GM23338 (cell line): ENCODE data around the gene CRYBG3. TPM values are rescaled to one million over a fixed set of nuclear protein-coding genes. Genes with fewer than 3 reads are reported as not detected.

ENCODE experiments used
- ATAC-seq: fragments of 200-7000 bp; cut with Tn5 transposase; 3 replicates; pipeline ENCODE4 v1.9.1; 2020
- DNase-seq: peaks from one replicate; pipeline ENCODE4 v3.0.0-alpha.2; 2015; ENCODE audit warnings: low spot score
- H2AFZ ChIP-seq: fragments of 200-600 bp; sonication (generic); 2 replicates; pipeline ENCODE4 v1.8.0; 2016; ENCODE audit warnings: antibody characterized with exemption, mild to moderate bottlenecking, moderate library complexity
- H3F3A ChIP-seq: fragments of 200-600 bp; sonication (generic); replicated peaks from 2 replicates; pipeline ENCODE4 v1.8.0; 2017; ENCODE audit warnings: antibody characterized with exemption, mixed run types, low read depth
- H3K27ac ChIP-seq: fragments of 200-600 bp; sonication (generic); 2 replicates; pipeline ENCODE4 v1.6.1; 2016; ENCODE audit warnings: low read depth
- H3K27me3 ChIP-seq: fragments of 200-600 bp; sonication (generic); 2 replicates; pipeline ENCODE4 v1.8.0; 2016; ENCODE audit warnings: mild to moderate bottlenecking, mixed run types, moderate library complexity; ENCODE audit not compliant: insufficient read depth
- H3K36me3 ChIP-seq: fragments of 200-600 bp; sonication (generic); 2 replicates; pipeline ENCODE4 v1.8.0; 2016; ENCODE audit warnings: mild to moderate bottlenecking; ENCODE audit not compliant: insufficient read depth
- H3K4me1 ChIP-seq: fragments of 200-600 bp; sonication (generic); 2 replicates; pipeline ENCODE4 v1.8.0; 2016; ENCODE audit warnings: mild to moderate bottlenecking, moderate library complexity; ENCODE audit not compliant: insufficient read depth
- H3K4me2 ChIP-seq: fragments of 200-600 bp; sonication (generic); 2 replicates; pipeline ENCODE4 v1.7.1; 2017; ENCODE audit warnings: mixed run types
- H3K4me3 ChIP-seq: fragments of 200-600 bp; sonication (generic); 2 replicates; pipeline ENCODE4 v1.6.1; 2016; ENCODE audit warnings: mixed run types
- H3K79me2 ChIP-seq: fragments of 200-600 bp; sonication (generic); replicated peaks from 2 replicates; pipeline ENCODE4 v1.8.0; 2017; ENCODE audit warnings: mild to moderate bottlenecking; ENCODE audit not compliant: insufficient read depth
- H3K9me2 ChIP-seq: fragments of 200-600 bp; sonication (generic); 2 replicates; pipeline ENCODE4 v1.8.0; 2017; ENCODE audit not compliant: insufficient read depth
- H4K20me1 ChIP-seq: fragments of 200-600 bp; sonication (generic); replicated peaks from 2 replicates; pipeline ENCODE4 v1.8.0; 2017; ENCODE audit warnings: mild to moderate bottlenecking; ENCODE audit not compliant: insufficient read depth
- H3K27ac Mint-ChIP-seq: 2 replicates; pipeline ENCODE4 v1.8.0; 2020; ENCODE audit warnings: inconsistent platforms, mild to moderate bottlenecking, moderate library complexity, mixed read lengths
- H3K27me3 Mint-ChIP-seq: 3 replicates; pipeline ENCODE4 v1.8.0; 2022; ENCODE audit warnings: low read depth, mild to moderate bottlenecking, moderate library complexity, mixed read lengths, inconsistent platforms; ENCODE audit not compliant: insufficient read depth, poor library complexity
- H3K36me3 Mint-ChIP-seq: 3 replicates; pipeline ENCODE4 v1.8.0; 2021; ENCODE audit warnings: low read depth, mild to moderate bottlenecking, inconsistent platforms, moderate library complexity, mixed read lengths
- H3K4me1 Mint-ChIP-seq: 3 replicates; pipeline ENCODE4 v1.8.0; 2020; ENCODE audit warnings: mild to moderate bottlenecking, inconsistent platforms, mixed read lengths
- H3K4me3 Mint-ChIP-seq: 3 replicates; pipeline ENCODE4 v1.8.0; 2021; ENCODE audit warnings: moderate library complexity, mild to moderate bottlenecking, inconsistent platforms, mixed read lengths
- H3K9me3 Mint-ChIP-seq: 3 replicates; pipeline ENCODE4 v1.8.0; 2020; ENCODE audit warnings: moderate library complexity, mild to moderate bottlenecking, inconsistent platforms, mixed read lengths
- CREB1 ChIP-seq: fragments of 250-450 bp; sonication (Bioruptor Pico); IDR thresholded peaks from 2 replicates; pipeline ENCODE4 v1.5.0; 2020; ENCODE audit warnings: low read depth, mild to moderate bottlenecking, moderate library complexity
- CTCF ChIP-seq, 2 experiments: fragments of 200-600 bp in 1 of 2; sonication (generic) in 1 of 2; conservative IDR thresholded peaks; 2 replicates each; pipeline versions ENCODE4 v1.5.1 to v1.6.1; 2016 to 2017; ENCODE audit warnings: antibody characterized with exemption in 2 of 2, low read depth in 2 of 2, mild to moderate bottlenecking in 2 of 2, moderate library complexity in 1 of 2
- EZH2 ChIP-seq: fragments of 200-600 bp; sonication (generic); IDR thresholded peaks from one replicate; pipeline ENCODE4 v1.8.0; 2017; ENCODE audit warnings: antibody characterized with exemption, mild to moderate bottlenecking, low read depth; ENCODE audit not compliant: unreplicated experiment
- EZH2phosphoT487 ChIP-seq: fragments of 200-600 bp; sonication (generic); IDR thresholded peaks from one replicate; pipeline ENCODE4 v1.8.1; 2018; ENCODE audit warnings: antibody characterized with exemption; ENCODE audit not compliant: unreplicated experiment
- JUNB ChIP-seq: IDR thresholded peaks from one replicate; pipeline ENCODE4 v1.6.1; 2016; ENCODE audit warnings: antibody characterized with exemption; ENCODE audit not compliant: unreplicated experiment
- NANOG ChIP-seq: IDR thresholded peaks from 2 replicates; pipeline ENCODE4 v1.6.1; 2016; ENCODE audit warnings: antibody characterized with exemption, borderline replicate concordance
- POLR2AphosphoS5 ChIP-seq: IDR thresholded peaks from 2 replicates; pipeline ENCODE4 v1.6.1; 2016; ENCODE audit warnings: antibody characterized with exemption, low read depth
- STAT1 ChIP-seq: IDR thresholded peaks from one replicate; pipeline ENCODE4 v1.6.1; 2016; ENCODE audit warnings: antibody characterized with exemption; ENCODE audit not compliant: unreplicated experiment
- ZNF114 ChIP-seq: fragments of 250-450 bp; sonication (Bioruptor Pico); IDR thresholded peaks from 2 replicates; pipeline ENCODE4 v1.5.0; 2020; ENCODE audit warnings: mild to moderate bottlenecking, moderate library complexity
- ZNF331 ChIP-seq: fragments of 250-450 bp; sonication (Bioruptor Pico); IDR thresholded peaks from 2 replicates; pipeline ENCODE4 v1.5.0; 2020; ENCODE audit warnings: low read depth, mild to moderate bottlenecking, moderate library complexity
- ZNF462 ChIP-seq: fragments of 250-450 bp; sonication (Bioruptor Pico); IDR thresholded peaks from 2 replicates; pipeline ENCODE4 v1.5.0; 2020; ENCODE audit warnings: mild to moderate bottlenecking, moderate library complexity
- polyA plus RNA-seq: library from polyadenylated mRNA; unstranded; fragments of >200 nt; fragmentation: Nextera tagmentation; extraction: Ambion mirVana; gene quantifications from 2 replicates; pipeline ENCODE4 v1.2.1, GENCODE V29; 2016
- total RNA-seq: library from RNA; depleted of rRNA; stranded (reverse); fragments of >200 nt; shearing (Covaris generic); gene quantifications from 2 replicates; pipeline ENCODE4 v1.2.3, GENCODE V29; 2014
- TF ChIP-seq, protein P1 (sequence below): IDR thresholded peaks from one replicate; pipeline ENCODE4 v1.6.1; 2018; ENCODE audit warnings: antibody characterized with exemption; ENCODE audit not compliant: unreplicated experiment
- TF ChIP-seq, protein P2 (sequence below): IDR thresholded peaks from 2 replicates; pipeline ENCODE4 v1.6.1; 2016; ENCODE audit warnings: antibody characterized with exemption

CRYBG3 gene
- total and polyA plus RNA-seq, 2 experiments from 2014 or later: 2.3 to 8.9 TPM

DNA sequence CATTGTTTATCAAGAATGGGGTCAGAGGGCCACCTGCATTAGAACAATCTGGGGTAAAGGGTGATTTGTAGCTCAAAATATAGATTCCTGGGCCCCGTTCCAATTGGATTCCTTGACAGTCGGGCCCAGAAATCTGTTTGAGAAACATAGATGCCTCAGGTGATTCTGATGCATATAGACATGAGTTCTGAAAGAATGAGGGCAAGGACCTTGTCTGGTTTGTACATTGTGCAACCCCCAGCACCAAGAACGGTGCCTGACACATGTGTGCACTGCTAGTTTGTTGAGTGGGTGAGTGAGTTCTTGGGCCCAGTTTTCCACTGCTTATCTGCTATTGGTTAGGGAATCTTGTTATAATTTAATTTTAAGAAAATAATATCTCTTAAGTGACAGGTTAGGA, 16.6 kb downstream of the CRYBG3 start:
- no peaks in the 10 kb centered on the region for H3K79me2 ChIP-seq
- Mint-ChIP-seq H3K4me3 (no peak overlapping the region), H3K27ac (no peak overlapping the region), H3K27me3 (peaks cover 2% of the 10 kb centered on the region), H3K36me3 (no peaks in the 10 kb centered on the region), H3K4me1 (peaks cover 3% of the 10 kb centered on the region; the same call in 2 of the 3 replicates), H3K9me3 (no peaks in the 10 kb centered on the region; the same call in 2 of the 3 replicates)
- H3K36me3 ChIP-seq: no peaks in the 10 kb centered on the region
- no peak overlapping the region for H3K4me2 ChIP-seq
- no peaks in the 10 kb centered on the region for H3K4me1 ChIP-seq
- ATAC-seq: no peak
- no peaks in the 10 kb centered on the region for H3K27me3 ChIP-seq
- TF ChIP-seq JUNB (no peak), ZNF114 (no peak), CTCF (conservative IDR thresholded peaks at IDR 0.05; ENCODE audit: low read depth in 2 of 2) (no peak), EZH2 (no peak), EZH2phosphoT487 (no peak), NANOG (no peak), ZNF331 (no peak), STAT1 (no peak), ZNF462 (CRISPR knock-in tag) (no peak), POLR2AphosphoS5 (no peak), CREB1 (CRISPR knock-in tag) (no peak)
- TF ChIP-seq, protein P1, sequence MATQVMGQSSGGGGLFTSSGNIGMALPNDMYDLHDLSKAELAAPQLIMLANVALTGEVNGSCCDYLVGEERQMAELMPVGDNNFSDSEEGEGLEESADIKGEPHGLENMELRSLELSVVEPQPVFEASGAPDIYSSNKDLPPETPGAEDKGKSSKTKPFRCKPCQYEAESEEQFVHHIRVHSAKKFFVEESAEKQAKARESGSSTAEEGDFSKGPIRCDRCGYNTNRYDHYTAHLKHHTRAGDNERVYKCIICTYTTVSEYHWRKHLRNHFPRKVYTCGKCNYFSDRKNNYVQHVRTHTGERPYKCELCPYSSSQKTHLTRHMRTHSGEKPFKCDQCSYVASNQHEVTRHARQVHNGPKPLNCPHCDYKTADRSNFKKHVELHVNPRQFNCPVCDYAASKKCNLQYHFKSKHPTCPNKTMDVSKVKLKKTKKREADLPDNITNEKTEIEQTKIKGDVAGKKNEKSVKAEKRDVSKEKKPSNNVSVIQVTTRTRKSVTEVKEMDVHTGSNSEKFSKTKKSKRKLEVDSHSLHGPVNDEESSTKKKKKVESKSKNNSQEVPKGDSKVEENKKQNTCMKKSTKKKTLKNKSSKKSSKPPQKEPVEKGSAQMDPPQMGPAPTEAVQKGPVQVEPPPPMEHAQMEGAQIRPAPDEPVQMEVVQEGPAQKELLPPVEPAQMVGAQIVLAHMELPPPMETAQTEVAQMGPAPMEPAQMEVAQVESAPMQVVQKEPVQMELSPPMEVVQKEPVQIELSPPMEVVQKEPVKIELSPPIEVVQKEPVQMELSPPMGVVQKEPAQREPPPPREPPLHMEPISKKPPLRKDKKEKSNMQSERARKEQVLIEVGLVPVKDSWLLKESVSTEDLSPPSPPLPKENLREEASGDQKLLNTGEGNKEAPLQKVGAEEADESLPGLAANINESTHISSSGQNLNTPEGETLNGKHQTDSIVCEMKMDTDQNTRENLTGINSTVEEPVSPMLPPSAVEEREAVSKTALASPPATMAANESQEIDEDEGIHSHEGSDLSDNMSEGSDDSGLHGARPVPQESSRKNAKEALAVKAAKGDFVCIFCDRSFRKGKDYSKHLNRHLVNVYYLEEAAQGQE: no peak
- TF ChIP-seq, protein P2, sequence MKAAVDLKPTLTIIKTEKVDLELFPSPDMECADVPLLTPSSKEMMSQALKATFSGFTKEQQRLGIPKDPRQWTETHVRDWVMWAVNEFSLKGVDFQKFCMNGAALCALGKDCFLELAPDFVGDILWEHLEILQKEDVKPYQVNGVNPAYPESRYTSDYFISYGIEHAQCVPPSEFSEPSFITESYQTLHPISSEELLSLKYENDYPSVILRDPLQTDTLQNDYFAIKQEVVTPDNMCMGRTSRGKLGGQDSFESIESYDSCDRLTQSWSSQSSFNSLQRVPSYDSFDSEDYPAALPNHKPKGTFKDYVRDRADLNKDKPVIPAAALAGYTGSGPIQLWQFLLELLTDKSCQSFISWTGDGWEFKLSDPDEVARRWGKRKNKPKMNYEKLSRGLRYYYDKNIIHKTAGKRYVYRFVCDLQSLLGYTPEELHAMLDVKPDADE: no peak
- no peaks in the 10 kb centered on the region for H4K20me1 ChIP-seq
- no peaks in the 10 kb centered on the region for H3F3A ChIP-seq
- H3K27ac ChIP-seq: no peak overlapping the region
- H3K4me3 ChIP-seq: no peak overlapping the region
- no peak overlapping the region for H2AFZ ChIP-seq
- H3K9me2 ChIP-seq: no peaks in the 10 kb centered on the region
- no peak for DNase-seq
